GM21786 (cell line): ENCODE data around the gene SMIM24.
"Not testable (repeated sequence)": the region's sequence is repeated elsewhere in the genome, so short reads cannot be mapped to it uniquely, and the experiment has no call there.

Experiments
- ATAC-seq: cut with Tn5 transposase; IDR thresholded peaks from one replicate; pipeline ENCODE4 v1.9.1; 2021; ENCODE audit not compliant: unreplicated experiment

SMIM24 gene

DNA sequence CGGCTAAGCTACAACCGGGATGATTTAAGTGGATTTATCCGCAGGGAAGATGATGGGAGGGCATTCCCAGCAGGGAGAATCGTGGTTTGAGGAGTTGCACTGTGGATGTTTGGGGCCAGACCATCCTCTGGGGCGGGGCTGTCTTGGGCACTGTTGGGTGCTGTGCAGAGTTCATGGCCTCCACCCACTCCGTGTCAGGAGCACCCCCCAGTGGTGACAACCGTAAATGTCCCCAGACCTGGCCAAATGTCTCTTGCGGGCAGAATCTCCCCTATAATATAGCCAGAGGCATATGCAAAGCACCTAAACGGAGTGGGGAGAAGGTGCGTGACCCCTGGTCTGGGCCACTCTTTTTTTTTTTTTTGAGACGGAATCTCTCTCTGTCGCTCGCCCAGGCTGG lies 40.2 kb downstream of the SMIM24 start:
- no peak for ATAC-seq

DNA sequence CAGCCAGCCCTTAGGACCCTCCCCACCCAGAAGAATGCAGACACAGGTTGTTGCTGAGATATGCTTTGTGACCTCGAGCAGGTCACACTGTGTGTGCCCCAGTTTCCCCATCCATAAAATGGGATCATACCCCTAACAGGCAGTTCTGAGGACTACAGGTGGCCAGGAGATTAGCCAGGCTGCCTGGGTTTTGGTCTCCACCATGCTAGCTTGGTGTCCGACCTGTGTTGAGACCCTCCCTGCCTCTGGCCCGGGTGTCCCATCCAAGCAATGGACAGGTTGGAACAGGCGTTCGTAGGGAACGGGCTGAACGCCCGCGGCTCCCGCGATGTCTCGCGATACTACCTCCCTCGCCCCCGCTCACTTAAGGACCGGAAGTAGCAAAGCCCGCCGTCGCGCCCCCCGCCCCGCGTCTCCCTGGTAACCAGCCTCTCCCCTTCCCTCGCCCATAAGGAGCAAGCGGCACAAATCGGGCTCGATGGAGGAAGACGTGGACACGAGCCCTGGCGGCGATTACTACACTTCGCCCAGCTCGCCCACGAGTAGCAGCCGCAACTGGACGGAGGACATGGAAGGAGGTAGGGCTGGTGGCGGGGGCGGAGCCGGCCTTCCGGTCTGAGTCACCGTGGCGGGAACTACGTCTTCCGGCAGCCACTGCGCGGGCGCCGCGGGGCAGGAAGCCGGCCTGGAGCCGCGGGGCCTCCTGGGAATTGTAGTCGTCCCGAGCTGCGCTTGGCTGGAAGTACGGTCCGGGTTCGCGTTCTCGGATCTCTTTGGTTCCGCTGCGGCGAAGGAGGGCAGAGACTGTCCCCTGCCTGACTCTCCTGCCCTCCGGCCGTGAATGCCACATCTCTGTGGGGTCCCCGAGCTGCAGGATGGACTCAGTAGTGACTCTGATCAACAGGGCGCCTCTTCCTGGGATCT lies 45.4 kb downstream of the SMIM24 start:
- peak; percentile 89 for ATAC-seq

DNA sequence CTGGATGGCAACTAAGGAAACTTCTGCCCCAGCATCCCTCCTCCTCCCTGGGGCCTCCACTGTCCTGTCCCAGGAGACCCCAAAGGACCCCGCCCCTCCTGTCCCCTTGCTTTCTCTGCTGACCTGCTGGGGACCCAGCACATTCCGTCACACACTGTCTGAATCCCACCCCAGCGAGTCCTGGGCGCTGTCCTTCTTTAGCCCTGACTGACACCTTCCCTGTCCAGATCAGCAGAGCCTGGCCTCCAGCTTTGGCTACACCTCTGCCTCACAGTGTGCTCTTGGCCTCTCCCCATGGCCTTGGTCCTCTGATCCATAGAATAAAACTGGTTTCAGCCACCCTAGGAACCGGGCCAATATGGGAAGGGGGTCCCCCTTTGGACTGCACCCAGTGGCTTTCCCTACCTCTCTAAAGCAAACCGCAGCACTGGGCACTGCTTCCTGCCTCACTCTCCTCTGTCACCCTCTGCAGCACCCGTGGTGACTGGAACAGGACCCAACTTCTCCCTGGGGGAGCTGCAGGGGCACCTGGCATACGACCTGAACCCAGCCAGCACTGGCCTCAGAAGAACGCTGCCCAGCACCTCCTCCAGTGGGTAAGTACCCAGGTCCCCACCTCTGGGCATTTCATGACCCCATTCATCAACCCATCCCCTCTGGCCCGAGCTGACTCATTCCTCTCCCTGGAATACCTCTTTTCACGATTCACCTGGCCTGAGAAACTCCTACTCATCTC lies 46.4 kb downstream of the SMIM24 start:
- ATAC-seq, result no peak

DNA sequence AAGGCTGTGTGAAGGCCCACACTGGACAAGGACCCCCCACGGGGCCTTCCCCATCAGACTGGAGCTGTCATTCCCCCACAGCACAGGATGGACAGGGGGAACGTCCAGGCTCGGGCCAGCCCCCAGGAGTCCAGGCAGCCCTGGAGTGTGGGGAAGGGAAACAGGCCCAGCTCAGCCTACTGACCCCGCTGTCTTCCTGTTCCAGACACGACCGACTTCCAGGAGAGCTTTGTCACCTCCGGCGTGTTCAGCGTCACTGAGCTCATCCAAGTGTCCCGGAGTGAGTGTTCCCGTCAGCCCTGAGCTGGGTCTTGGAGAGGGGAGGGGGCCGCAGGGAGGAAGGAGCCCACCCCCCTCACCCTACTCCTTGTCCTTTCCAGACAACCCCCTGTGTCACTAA lies 47.0 kb downstream of the SMIM24 start:
- no peak for ATAC-seq

DNA sequence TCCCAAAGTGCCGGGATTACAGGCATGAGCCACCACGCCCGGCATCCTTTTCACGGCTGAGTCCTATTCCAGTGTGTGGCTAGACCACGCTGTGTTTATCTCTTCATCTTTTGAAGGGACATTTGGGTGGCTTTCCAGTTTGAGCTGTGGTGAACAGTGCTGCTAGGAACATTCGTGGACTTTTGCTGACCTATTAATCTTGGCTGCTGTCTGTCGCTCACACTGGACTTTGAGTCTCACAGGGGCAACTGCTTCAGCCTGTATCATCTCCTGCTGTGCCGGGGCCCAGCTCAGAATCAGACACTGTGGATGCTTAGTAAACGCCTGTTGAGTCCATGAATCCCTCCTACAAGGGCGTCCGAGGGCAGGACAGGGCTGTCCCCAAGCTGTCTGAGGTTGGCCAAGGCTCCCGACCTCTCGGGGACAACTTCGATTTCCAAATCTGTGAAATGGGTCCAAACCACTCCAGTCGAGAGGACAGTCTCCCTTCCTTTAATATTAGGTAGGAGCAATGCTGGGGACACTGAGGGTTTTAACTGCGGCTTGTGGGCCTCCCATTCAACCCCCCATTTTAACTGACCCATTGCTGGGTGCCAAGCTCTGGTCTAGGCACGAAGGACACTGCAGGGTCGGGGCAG lies 48.4 kb downstream of the SMIM24 start:
- ATAC-seq, result no peak

DNA sequence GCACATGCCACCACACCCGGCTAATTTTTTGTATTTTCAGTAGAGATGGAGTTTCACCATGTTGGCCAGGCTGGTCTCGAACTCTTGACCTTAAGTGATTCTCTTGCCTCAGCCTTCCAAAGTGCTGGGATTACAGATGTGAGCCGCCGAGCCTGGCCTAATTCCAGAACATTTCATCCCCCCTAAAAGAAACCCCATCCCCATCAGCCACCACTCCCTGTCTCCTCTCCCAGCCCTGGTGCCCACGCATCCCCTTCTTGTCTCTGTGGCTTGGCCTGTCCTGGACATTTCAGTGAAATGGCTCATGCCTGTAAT lies 50.0 kb downstream of the SMIM24 start:
- ATAC-seq, result not testable (repeated sequence)

DNA sequence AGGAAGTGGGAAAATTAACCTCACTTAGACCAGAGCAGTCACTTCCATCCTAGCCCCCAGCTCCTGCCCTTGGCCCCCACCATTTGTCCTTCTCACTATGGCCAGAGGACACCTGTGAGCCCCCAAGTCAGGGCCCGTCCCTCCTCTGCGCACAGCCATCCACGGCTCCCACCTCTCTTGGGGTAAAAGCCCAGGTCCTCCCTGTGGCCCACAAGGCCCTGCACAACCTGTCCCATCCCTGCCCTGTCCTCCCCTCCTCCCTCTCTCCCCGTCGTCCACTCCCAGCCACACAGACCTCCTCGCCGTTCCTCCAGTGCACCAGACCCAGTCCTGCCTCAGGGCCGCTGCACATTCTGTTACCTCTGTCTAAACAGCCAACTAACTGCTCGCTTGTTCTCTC lies 53.9 kb downstream of the SMIM24 start:
- no peak for ATAC-seq
